HepG2 (cell line): ENCODE results near the gene IDUA. TPM values are rescaled to one million over a fixed set of nuclear protein-coding genes. Genes with fewer than 3 reads are reported as not detected.

ENCODE experiments used
- BCL6 ChIP-seq: IDR thresholded peaks from 2 replicates; pipeline ENCODE4 v1.6.1; 2016; ENCODE audit warnings: missing genetic modification reagents, missing compliant biosample characterization
- FIP1L1 ChIP-seq: fragments of 200-400 bp; formaldehyde crosslinking; IDR thresholded peaks from 2 replicates; pipeline ENCODE4 v1.6.1; 2018; ENCODE audit warnings: low read depth, mild to moderate bottlenecking, low read length, moderate library complexity, borderline replicate concordance; ENCODE audit not compliant: insufficient read depth
- FOXK2 ChIP-seq: fragments of 450-650 bp; IDR thresholded peaks from 2 replicates; pipeline ENCODE4 v1.6.1; 2016
- GABPA ChIP-seq, 2 experiments: IDR thresholded peaks; 2 replicates each; pipeline ENCODE4 v1.6.1; 2011 to 2016; ENCODE audit warnings: low read depth in 2 of 2, low read length in 1 of 2, missing biosample characterization in 1 of 2, missing genetic modification characterization in 1 of 2
- HOXA3 ChIP-seq: sonication (generic); formaldehyde crosslinking; IDR thresholded peaks from 2 replicates; pipeline ENCODE4 v1.5.0; 2020; ENCODE audit warnings: missing genetic modification reagents
- IKZF5 ChIP-seq: IDR thresholded peaks from 2 replicates; pipeline ENCODE4 v1.6.1; 2018; ENCODE audit warnings: missing genetic modification reagents, mild to moderate bottlenecking, missing compliant biosample characterization
- IRF1 ChIP-seq: sonication (generic); formaldehyde crosslinking; IDR thresholded peaks from 2 replicates; pipeline ENCODE4 v1.4.0; 2020; ENCODE audit warnings: low read depth, mild to moderate bottlenecking, missing genetic modification reagents
- KDM5A ChIP-seq: fragments of 200-600 bp; sonication (generic); IDR thresholded peaks from 2 replicates; pipeline ENCODE4 v1.7.0; 2018; ENCODE audit warnings: antibody characterized with exemption, mild to moderate bottlenecking, low read length, borderline replicate concordance
- NFE2L2 ChIP-seq: fragments of 150-350 bp; IDR thresholded peaks from 2 replicates; pipeline ENCODE4 v1.6.1; 2014; ENCODE audit warnings: low read length
- PITX1 ChIP-seq: sonication (generic); formaldehyde crosslinking; IDR thresholded peaks from 2 replicates; pipeline ENCODE4 v1.5.1; 2020; ENCODE audit warnings: mild to moderate bottlenecking, missing genetic modification reagents
- ZFP1 ChIP-seq: IDR thresholded peaks from 2 replicates; pipeline ENCODE4 v1.6.1; 2016
- ZFP36L1 ChIP-seq: sonication (generic); formaldehyde crosslinking; IDR thresholded peaks from 2 replicates; pipeline ENCODE4 v1.8.0; 2022; ENCODE audit warnings: mild to moderate bottlenecking, missing genetic modification reagents, moderate library complexity
- ZMYM3 ChIP-seq: sonication (generic); formaldehyde crosslinking; IDR thresholded peaks from 2 replicates; pipeline ENCODE4 v1.5.1; 2020; ENCODE audit warnings: mild to moderate bottlenecking, missing genetic modification reagents
- ZNF263 ChIP-seq: sonication (generic); formaldehyde crosslinking; IDR thresholded peaks from 2 replicates; pipeline ENCODE4 v1.4.0; 2020; ENCODE audit warnings: missing genetic modification reagents
- ZNF280B ChIP-seq: sonication (generic); formaldehyde crosslinking; IDR thresholded peaks from 2 replicates; pipeline ENCODE4 v1.5.0; 2020; ENCODE audit warnings: missing genetic modification reagents, mild to moderate bottlenecking, borderline replicate concordance
- ZNF691 ChIP-seq: sonication (generic); formaldehyde crosslinking; IDR thresholded peaks from 2 replicates; pipeline ENCODE4 v1.4.0; 2020; ENCODE audit warnings: missing genetic modification reagents, low read depth, mild to moderate bottlenecking, borderline replicate concordance
- ZNF790 ChIP-seq: sonication (generic); formaldehyde crosslinking; IDR thresholded peaks from 2 replicates; pipeline ENCODE4 v1.8.0; 2022; ENCODE audit warnings: missing genetic modification reagents, mild to moderate bottlenecking, borderline replicate concordance
- polyA plus RNA-seq, 8 experiments: library from polyadenylated mRNA; depleted of rRNA in 3 of 8; stranded (reverse) in 7 of 8; unstranded in 1 of 8; fragments of >200 nt; fragmentation: Illumina TruSeq in 4 of 8; extraction: Trizol in 4 of 8; gene quantifications; 2 replicates each; pipeline versions ENCODE4 v1.2.1 to v1.2.3, GENCODE V29; 2011 to 2016; ENCODE audit warnings: low read depth in 4 of 8, missing spikeins in 1 of 8, mixed read lengths in 1 of 8; ENCODE audit not compliant: insufficient read depth in 1 of 8
- total RNA-seq, 5 experiments: library from RNA; depleted of rRNA; stranded (reverse); fragments of >200 nt; fragmentation: Illumina TruSeq; extraction: Trizol; gene quantifications; 2 replicates each; pipeline ENCODE4 v1.2.3, GENCODE V29; 2016; ENCODE audit warnings: low read depth in 1 of 5
- TF ChIP-seq, protein P1 (sequence below): sonication (generic); formaldehyde crosslinking; IDR thresholded peaks from 2 replicates; pipeline ENCODE4 v1.8.0; 2022; ENCODE audit warnings: missing genetic modification reagents, mild to moderate bottlenecking, borderline replicate concordance
- TF ChIP-seq, protein P2 (sequence below): sonication (generic); formaldehyde crosslinking; IDR thresholded peaks from 2 replicates; pipeline ENCODE4 v1.8.0; 2023; ENCODE audit warnings: mild to moderate bottlenecking, missing genetic modification reagents
- TF ChIP-seq, protein P3 (sequence below): sonication (generic); formaldehyde crosslinking; IDR thresholded peaks from 2 replicates; pipeline ENCODE4 v1.5.0; 2020; ENCODE audit warnings: missing genetic modification reagents, mild to moderate bottlenecking, borderline replicate concordance
- TF ChIP-seq, protein P4 (sequence below): sonication (generic); formaldehyde crosslinking; IDR thresholded peaks from 2 replicates; pipeline ENCODE4 v1.5.0; 2020; ENCODE audit warnings: mild to moderate bottlenecking, low read depth, missing genetic modification reagents, borderline replicate concordance

Gene IDUA
- total and polyA plus RNA-seq, 2 of the 13 experiments (the other 11 are each of a cell fraction or from before 2014, with no cell fraction given), result 0.77 to 1.0 TPM

GRCh38 chr4:986879-987623 lies at the start of gene IDUA (continued):
- TF ChIP-seq IRF1 (CRISPR knock-in tag), result no peak
- peak; percentile 51; the same call in 1 of the 2 replicates for TF ChIP-seq ZNF790 (CRISPR knock-in tag)
- TF ChIP-seq BCL6 (CRISPR knock-in tag), result 0 out of 2 replicates have a peak, but pooled peaks have one; percentile 18
- TF ChIP-seq HOXA3 (CRISPR knock-in tag), result peak; percentile 74
- TF ChIP-seq, protein P1, sequence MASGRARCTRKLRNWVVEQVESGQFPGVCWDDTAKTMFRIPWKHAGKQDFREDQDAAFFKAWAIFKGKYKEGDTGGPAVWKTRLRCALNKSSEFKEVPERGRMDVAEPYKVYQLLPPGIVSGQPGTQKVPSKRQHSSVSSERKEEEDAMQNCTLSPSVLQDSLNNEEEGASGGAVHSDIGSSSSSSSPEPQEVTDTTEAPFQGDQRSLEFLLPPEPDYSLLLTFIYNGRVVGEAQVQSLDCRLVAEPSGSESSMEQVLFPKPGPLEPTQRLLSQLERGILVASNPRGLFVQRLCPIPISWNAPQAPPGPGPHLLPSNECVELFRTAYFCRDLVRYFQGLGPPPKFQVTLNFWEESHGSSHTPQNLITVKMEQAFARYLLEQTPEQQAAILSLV (CRISPR knock-in tag), result no peak
- TF ChIP-seq IKZF5 (CRISPR knock-in tag), result no peak; the same call in 1 of the 2 replicates
- TF ChIP-seq GABPA (IDR thresholded peaks at IDR 0.05; ENCODE audit: low read depth, low read length), result no peak
- no peak for TF ChIP-seq GABPA (CRISPR knock-in tag; IDR thresholded peaks at IDR 0.05; ENCODE audit: low read depth)
- TF ChIP-seq NFE2L2, result no peak
- TF ChIP-seq, protein P2, sequence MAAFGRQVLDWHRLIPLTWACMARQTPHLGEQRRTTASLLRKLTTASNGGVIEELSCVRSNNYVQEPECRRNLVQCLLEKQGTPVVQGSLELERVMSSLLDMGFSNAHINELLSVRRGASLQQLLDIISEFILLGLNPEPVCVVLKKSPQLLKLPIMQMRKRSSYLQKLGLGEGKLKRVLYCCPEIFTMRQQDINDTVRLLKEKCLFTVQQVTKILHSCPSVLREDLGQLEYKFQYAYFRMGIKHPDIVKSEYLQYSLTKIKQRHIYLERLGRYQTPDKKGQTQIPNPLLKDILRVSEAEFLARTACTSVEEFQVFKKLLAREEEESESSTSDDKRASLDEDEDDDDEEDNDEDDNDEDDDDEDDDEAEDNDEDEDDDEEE (CRISPR knock-in tag), result no peak; the same call in 1 of the 2 replicates
- 0 out of 2 replicates have a peak, but pooled peaks have one; percentile 46 for TF ChIP-seq ZNF691 (CRISPR knock-in tag)
- no peak for TF ChIP-seq ZFP36L1 (CRISPR knock-in tag)
- TF ChIP-seq ZNF263 (CRISPR knock-in tag), result 0 out of 2 replicates have a peak, but pooled peaks have one; percentile 90
- TF ChIP-seq ZFP1 (CRISPR knock-in tag), result no peak
- TF ChIP-seq FOXK2, result no peak
- no peak for TF ChIP-seq PITX1 (CRISPR knock-in tag)
- no peak for TF ChIP-seq ZMYM3 (CRISPR knock-in tag)
- no peak for TF ChIP-seq ZNF280B (CRISPR knock-in tag)
- peak; percentile 89 for TF ChIP-seq FIP1L1
- TF ChIP-seq, protein P3, sequence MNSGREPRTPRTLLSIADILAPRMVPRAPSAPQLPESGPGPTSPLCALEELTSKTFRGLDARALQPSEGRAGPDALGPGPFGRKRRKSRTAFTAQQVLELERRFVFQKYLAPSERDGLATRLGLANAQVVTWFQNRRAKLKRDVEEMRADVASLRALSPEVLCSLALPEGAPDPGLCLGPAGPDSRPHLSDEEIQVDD (CRISPR knock-in tag), result no peak
- 0 out of 2 replicates have a peak, but pooled peaks have one; percentile 21 for TF ChIP-seq KDM5A
- TF ChIP-seq, protein P4, sequence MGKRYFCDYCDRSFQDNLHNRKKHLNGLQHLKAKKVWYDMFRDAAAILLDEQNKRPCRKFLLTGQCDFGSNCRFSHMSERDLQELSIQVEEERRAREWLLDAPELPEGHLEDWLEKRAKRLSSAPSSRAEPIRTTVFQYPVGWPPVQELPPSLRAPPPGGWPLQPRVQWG (CRISPR knock-in tag), result no peak
